LoVo (cell line): ENCODE data around the gene TMEM139.
A peak's percentile ranks its signal among the peaks of the same experiment; 100 is the strongest.
"Not testable (repeated sequence)": the region's sequence is repeated elsewhere in the genome, so short reads cannot be mapped to it uniquely, and the experiment has no call there.

Experiments
- DNase-seq: peaks from one replicate; pipeline ENCODE4 v3.0.0-alpha.2; 2016; ENCODE audit warnings: low spot score

The TMEM139 gene

GRCh38 chr7:143259765-143260164 lies 25.0 kb upstream of the TMEM139 start:
- DNase-seq, result peak; percentile 82

DNA sequence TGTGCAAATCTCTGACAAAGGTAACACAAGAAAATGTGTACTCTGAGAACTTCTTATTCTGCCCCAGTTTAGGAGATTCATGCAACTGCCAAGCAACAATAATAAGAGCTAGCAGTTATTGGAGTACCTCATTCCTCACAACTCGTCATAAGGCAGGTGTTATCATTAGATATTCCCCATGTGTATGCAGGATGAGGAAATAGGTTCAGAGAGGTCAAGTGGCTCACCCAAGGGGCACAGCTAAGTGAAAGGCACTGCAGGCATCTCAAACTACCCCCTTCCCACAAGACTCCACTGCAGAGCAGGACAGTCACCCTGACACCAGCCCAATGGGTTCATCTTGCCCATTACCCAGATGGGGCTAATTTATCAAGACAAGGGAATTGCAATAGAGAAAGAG lies 22.9 kb upstream of the TMEM139 start:
- DNase-seq, result no peak

- peak; percentile 84 for DNase-seq
Observed at GRCh38 chr7:143263266-143264195, 21.2 kb upstream of the TMEM139 start, which contains the start of gene GSTK1. Gene GSTK1, plus strand, starts transcription at chr7:143263441. Its CDS starts 73 bp downstream, at chr7:143263514.

- DNase-seq, result not testable (repeated sequence)
Observed at GRCh38 chr7:143264196-143264568, 20.6 kb upstream of the TMEM139 start.

GRCh38 chr7:143265017-143265693 lies 19.6 kb upstream of the TMEM139 start:
- DNase-seq, result no peak

DNA sequence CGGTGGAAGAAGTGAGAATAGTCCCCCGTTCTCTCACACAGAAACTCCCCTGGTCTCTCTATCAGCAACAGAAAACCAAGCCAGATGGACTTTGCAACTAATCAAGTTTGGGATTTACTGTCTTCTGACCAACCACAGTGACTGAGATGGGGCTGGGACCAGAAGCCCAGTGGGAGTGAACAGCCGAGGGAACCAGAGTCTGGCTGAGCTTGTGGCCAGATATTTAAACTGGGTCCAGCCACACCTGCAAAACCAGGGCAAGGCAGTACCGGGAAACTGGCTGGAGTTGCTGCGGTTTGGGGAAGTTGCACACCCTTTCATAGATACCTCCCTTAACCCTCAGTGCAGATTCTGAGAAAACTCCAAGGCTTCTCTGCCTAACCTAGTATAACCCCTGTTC lies 15.5 kb upstream of the TMEM139 start:
- DNase-seq, result no peak

DNA sequence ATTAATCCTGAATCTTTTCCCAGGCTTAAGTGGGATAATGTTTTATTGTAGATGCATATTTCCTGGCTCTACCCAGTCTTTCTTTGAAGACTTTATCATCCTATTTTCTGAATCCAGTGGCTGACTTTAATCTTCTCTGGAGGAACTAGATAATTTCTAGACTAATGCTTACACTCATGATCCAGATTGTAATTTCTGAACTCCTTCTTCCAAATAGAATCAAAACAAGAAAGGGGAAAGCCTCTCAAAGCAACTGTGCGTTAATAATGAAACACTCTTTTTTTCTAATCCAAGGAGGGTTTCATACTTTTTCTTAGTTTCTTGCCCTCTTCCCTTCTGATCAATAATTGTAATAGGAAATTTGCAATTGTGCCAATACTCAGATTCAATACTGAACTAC lies 13.5 kb upstream of the TMEM139 start:
- no peak for DNase-seq

- no peak for DNase-seq
Observed at GRCh38 chr7:143272871-143273270, 11.9 kb upstream of the TMEM139 start.

DNA sequence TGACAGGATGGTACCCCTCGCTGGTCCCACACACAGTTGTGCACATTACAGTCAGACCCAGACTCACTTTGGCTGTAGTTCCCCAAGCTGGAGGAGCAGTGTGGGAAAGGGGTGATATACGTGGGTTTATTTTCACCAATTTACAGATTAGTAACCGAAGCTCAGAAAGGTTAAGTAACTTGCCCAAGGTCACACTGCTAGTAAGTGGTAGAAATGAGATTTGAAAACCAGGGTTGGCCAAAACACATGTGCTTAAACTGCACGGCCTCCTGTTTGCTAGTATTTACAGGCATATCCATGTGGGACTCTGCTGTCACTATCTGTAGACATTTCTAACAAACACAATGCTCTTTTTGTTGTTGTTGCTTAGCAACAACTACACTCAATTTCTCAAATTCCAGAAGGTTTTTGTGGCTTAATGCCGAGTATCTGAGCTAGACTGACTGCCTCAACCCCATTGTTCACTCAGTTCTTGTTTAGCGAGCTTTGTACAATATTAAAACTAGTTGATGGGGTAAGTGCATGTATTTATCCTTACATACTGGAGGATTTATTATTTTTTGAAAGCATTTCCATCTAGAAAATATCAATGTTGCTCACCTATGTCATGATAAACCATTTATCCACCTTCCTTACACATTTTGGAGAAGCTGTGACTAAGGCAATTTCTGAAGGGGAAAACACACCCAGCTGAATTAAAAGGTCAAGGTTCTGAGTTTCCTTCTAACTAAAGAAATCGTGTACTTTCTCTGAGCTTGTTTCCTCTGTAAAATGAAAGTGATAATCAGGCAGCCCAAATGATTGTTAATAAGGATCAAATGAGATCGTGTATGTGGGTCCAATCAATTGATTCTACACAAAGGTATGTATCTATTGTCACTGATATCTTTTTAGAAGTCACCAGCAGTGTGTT lies 5.3 kb upstream of the TMEM139 start:
- peak; percentile 64 for DNase-seq

DNA sequence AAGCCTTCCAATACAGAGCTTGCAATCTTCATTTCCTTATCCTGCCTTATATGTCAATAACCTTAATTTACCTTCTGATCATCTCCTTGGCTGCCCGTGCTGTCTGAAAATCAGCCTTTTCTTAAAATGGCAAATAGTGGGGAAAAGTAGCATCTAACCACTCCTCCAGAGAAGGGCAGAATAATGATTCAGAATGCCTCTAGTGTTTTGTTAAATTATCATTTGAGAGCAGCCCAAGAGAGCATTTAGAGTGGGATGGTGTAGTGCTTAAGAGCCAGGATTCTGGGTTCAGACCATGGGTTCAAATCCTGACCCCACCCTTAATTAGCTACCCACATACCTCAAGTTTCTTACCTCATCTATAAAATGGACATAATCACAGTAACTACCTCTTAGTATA lies 4.6 kb upstream of the TMEM139 start:
- DNase-seq, result no peak

DNA sequence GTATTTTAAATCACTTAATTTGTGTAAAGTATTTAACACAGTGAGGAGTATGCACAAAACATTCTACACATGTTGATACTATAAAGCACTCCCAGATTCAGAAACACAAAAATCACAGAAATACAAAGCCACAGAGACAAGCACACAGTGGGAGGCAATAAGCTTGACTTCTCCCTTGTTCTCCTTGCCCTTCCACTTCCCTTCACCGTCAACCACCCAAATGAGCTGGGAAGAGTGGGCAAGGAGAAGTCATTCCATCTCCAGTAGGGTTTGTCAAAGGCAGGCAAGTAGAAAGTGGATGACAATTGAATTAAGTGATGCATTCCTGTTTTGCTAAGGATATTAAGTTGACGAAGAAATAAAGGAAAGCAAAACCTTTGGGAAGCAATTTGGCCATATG lies 4.2 kb upstream of the TMEM139 start:
- DNase-seq, result no peak

GRCh38 chr7:143281529-143281928 lies 3.2 kb upstream of the TMEM139 start:
- DNase-seq, result no peak

GRCh38 chr7:143282124-143282523 lies 2.6 kb upstream of the TMEM139 start:
- DNase-seq, result no peak

DNA sequence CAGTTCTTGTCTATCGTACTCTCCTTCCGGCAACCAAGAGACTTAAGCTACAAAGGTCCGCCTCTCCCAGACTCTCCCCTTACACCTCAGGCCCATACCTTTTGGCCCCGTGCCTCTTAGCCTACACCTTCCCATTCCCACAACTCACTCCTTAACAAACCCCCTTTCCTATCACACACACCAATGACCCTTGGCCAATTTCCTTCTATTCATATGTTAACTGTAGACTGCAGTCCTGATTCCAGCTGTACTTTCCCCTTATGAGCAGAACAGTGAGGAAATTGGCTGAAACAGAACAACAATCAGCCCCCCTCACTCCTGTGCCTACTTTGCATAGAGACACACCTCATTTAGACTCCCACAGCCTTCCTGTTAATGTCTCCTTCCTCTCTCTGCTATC lies 1.4 kb upstream of the TMEM139 start:
- peak; percentile 45 for DNase-seq

GRCh38 chr7:143285470-143285778 lies 666 bp downstream of the TMEM139 start:
- DNase-seq, result peak; percentile 95

DNA sequence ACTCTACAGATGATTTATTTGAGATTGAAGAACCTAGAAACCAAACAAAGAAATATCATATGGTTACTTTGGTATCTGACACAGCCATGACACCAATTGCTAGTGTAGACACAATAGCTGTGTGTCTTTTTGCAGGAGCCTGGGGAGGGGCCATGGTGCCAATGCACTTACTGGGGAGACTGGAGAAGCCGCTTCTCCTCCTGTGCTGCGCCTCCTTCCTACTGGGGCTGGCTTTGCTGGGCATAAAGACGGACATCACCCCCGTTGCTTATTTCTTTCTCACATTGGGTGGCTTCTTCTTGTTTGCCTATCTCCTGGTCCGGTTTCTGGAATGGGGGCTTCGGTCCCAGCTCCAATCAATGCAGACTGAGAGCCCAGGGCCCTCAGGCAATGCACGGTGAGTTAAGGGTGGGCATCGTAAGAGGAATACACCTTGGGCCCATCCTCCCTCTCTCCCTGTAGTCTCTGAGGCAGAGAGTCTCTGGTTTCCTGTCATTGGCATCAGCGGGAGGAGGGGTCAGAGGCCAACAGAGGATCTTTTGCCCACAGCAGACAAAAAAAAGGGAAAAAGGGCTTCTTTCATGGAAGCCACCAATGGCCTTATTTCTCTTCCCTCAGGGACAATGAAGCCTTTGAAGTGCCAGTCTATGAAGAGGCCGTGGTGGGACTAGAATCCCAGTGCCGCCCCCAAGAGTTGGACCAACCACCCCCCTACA lies 1.2 kb downstream of the TMEM139 start:
- no peak for DNase-seq

- no peak for DNase-seq
Observed at GRCh38 chr7:143286522-143286890, 1.7 kb downstream of the TMEM139 start.

GRCh38 chr7:143287339-143287934 lies 2.7 kb downstream of the TMEM139 start:
- DNase-seq, result no peak

DNA sequence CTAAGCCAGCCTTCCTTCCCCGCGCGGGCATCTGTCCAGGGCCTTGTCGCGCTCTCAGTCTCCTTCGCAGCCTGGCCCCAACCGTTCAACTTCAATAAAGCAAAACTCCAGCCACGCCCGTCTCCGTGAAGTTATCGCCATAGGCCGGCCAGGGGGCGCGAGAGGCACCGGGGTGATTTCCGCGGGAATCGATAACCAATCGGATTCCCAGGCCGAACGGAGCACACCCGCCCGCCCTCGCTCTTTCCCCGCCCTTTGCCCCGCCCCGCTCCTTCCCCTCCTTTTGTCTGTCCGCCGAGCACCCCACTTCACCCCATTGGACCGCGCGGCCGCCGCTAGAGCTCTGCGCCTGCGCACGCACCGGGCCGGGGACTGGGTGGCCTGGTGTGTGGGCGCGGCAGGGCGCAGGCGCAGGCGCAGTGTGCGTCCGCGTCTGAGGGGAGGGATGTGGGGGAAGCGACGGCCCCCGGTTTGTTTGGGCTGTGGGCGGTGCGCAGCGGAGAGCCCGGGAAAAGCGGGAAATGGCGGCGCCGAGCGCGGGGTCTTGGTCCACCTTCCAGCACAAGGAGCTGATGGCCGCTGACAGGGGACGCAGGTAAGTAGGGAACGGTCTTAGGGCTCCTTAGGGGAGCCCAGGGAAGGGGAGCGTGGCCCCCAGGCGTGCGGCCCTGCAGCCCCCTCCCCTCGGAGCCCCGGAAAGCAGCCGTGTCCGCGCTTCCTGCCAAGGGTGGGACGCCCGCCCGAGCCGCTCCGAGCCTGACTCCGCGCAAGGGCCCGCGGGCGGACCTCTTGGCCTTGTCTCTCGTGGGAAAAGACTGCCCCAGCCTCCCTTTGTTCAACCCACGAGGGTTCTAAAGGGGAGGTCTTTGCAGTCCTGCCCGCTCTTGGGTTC lies 3.4 kb downstream of the TMEM139 start, which contains the start of gene CASP2:
Gene CASP2 (plus strand): TSS at position 417 of the 892 bp plus-strand sequence. CDS start 105 bp downstream, at position 522.
- DNase-seq, result peak; percentile 99

DNA sequence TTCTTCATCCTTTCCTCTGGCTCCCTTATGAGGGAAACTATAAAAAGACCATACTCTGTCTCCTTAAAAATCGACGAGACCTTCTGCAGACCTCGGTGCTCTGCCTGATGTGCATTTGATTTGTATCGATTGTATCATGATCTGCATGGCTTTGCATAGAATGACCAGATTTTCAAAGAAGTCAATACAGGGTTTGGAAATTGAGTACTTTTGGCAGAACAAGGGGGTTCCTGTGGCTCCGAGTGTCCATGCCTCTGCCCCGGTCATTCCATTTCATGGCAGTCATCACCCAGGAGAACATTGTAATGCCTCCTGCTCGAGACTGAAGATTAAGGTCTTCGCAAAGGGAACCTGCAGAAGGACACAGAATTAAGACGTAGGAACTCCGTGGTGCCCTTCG lies 4.1 kb downstream of the TMEM139 start:
- DNase-seq, result no peak
